ENCODE data around the gene TRIP13.
"Not testable (repeated sequence)": the region's sequence is repeated elsewhere in the genome, so short reads cannot be mapped to it uniquely, and the experiment has no call there.

The TRIP13 gene

GRCh38 chr5:921456-922435 is 29.1 kb downstream of the TRIP13 start:
- no peak for DNase-seq

- DNase-seq: no peak
Measured at GRCh38 chr5:922436-923280, 30.0 kb downstream of the TRIP13 start.

DNA sequence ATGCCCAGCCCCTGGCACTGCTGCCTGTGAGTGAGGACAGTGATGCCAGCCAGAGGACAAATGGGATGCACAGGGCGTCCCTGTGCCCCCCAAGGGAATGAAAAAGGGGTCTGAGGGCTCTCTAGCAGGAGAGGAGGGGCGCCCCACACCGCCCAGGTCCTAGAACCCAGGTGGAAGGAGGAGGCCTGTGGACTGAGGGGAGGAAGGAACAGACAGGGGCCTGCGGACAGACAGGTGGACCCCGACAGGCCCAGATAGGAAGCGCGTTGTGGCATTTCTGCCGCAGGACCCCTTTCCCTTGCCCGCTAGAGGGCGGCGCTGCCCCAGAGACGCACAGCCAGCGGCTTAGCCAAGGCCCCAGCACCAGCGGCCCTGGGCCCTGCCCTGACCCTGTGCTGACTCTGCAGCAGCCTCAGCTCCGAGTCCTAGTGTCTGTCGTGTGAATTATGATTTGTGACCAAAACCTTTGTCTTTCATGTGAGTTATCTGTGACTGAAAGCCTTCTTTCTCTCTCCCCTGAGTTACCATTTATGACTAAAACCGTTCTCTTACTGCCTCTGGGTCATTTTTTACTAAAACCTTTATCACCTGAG is 30.7 kb downstream of the TRIP13 start:
- no peak for DNase-seq

DNA sequence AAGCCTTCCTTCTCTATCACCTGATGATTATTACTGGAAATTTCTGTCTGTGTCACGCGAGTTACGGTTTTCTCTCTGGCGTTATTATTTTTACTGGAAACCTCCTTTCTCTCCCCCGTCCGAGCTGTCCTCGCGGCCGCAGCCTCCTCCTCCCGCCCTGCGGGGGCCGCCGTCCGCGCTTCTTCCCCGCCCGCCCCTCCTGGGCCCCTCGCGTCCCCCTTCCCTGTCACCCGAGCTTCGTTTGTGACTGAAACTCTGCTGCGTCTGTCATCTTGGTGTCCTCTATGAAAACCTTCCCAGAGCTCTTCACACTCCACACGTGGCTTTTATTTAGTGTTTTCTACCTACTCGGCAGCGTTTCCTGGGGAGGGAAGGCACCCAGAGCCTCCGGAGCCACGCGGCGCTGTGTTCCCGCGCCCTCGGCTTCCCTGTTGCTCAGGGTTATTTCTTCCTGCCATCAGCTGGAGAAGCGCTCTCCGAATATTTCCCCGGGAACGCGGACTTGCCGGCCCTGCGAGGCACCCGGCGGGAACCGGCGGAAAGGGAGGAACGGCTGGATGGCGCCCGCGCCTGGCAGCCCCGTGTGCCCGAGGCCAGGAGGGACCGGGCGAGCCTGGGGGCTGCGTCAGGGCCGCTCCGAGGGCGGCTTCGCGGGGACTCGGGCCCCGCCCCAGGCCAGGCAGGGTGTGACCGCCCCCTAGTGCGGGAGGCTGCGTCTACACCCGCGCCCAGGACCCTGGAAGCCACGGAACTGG is 33.9 kb downstream of the TRIP13 start:
- no peak for DNase-seq

- DNase-seq: no peak
Measured at GRCh38 chr5:927172-928015, 34.7 kb downstream of the TRIP13 start.

GRCh38 chr5:929182-929581 is 36.5 kb downstream of the TRIP13 start:
- not testable (repeated sequence) for DNase-seq

DNA sequence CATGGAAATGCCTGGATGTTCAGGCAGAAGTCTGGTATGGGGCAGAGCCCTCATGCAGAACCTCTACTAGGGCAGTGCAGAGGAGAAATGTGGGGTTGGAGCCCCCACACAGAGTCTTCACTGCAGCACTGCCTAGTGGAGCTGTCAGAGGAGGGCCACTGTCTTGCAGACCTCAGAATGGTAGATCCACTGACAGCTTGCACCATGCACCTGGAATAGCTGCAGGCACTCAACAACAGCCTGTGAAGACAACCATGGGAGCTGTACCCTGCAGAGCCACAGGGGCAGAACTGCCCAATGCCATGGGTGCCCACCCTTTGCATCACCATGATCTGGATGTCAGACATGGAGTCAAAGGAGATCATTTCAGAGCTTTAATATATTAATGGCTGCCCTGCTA is 36.9 kb downstream of the TRIP13 start:
- DNase-seq: no peak

- no peak for DNase-seq
Measured at GRCh38 chr5:930866-931265, 38.2 kb downstream of the TRIP13 start.

GRCh38 chr5:931570-932145 is 39.0 kb downstream of the TRIP13 start:
- DNase-seq: no peak

DNA sequence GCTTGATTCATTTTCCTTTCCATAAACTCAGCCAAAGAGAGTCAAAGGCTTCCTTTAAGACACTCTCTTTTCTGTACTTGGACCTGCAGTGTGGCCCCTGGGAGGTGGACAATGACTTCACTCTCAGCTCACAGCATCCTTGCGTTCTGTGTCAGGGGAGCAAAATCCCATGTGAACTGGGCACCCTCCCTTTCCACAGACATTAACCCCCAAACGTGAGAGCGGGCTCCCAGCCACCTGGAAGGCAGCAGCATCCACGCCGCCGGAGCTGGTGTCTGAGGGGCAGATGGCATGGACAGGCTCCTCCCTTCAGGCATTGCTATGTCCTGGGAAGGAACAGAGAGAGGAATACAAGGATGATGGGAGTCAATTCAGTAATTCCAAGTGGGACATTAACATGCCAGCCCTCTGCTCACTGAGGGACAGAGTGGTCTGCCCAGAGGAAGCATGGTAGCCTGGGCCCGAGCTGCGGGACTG is 39.5 kb downstream of the TRIP13 start:
- no peak for DNase-seq

DNA sequence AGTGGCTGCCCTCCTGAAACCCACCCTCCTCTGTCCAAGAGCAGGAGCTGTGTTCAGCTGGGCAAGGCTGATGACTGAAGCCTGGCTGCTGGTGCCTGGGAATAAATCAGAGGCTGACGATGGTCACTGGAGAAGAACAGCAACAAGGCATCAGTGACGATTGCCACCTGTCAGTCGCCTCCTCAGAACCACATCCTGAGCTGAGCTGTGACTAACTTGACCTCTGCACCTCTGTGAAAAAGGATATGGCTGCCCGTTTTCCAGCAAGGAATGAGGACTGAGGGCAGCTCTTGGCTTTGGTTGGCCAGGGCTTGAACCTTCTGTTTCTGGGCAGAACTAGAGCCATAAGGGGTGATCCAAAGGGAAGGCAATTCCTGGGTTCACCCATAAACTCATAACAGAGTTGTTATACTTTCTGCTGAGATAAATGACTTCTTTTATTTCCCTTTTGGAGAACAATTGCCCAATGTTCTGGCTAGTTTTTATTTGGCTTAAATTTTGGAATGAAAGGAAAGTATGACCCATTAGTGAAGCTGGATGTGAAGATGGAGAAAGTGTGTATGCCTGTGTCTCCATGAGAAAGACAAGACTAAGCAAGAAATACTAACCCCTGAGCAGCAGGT is 40.1 kb downstream of the TRIP13 start:
- no peak for DNase-seq

- no peak for DNase-seq
Measured at GRCh38 chr5:933251-933861, 40.7 kb downstream of the TRIP13 start.

DNA sequence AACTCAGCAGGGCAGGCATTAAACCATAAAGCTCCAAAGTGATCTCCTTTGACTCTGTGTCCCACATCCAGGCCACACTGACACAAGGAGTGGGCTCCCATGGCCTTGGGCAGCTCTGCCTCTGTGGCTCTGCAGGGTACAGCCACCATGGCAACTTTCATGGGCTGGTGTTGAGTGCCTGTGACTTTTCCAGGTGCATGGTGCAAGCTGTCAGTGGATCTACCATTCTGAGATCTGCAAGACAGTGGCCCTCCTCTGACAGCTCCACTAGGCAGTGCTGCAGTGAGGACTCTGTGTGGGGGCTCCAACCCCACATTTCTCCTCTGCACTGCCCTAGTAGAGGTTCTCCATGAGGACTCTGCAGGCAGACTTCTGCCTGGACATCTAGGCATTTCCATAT is 41.3 kb downstream of the TRIP13 start:
- DNase-seq: not testable (repeated sequence)

- not testable (repeated sequence) for DNase-seq
Measured at GRCh38 chr5:934381-934967, 41.8 kb downstream of the TRIP13 start.

DNA sequence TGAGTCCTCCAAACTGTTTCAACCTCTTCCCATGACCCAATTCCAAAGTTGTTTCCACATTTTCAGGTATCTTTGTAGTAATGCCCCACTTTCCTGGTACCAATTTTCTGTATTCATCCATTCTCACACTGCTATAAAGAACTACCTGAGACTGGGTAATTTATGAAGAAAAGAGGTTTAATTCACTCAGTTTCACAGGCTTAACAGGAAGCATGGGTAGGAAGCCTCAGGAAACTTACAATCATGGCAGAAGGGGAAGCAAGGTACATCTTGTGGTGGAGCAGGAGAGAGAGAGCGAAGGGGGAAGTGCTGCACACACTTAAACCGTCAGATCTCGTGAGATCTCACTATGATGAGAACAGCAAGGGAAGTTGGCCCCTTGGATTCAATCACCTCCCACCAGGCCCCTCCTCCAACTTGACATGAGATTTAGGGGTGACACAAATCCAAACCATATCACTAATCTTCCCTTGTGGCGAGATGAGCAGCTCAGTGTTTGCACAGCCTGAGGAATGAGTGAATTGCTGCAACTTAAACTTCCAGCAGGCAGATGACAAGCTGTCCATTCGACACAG is 42.9 kb downstream of the TRIP13 start:
- no peak for DNase-seq

DNA sequence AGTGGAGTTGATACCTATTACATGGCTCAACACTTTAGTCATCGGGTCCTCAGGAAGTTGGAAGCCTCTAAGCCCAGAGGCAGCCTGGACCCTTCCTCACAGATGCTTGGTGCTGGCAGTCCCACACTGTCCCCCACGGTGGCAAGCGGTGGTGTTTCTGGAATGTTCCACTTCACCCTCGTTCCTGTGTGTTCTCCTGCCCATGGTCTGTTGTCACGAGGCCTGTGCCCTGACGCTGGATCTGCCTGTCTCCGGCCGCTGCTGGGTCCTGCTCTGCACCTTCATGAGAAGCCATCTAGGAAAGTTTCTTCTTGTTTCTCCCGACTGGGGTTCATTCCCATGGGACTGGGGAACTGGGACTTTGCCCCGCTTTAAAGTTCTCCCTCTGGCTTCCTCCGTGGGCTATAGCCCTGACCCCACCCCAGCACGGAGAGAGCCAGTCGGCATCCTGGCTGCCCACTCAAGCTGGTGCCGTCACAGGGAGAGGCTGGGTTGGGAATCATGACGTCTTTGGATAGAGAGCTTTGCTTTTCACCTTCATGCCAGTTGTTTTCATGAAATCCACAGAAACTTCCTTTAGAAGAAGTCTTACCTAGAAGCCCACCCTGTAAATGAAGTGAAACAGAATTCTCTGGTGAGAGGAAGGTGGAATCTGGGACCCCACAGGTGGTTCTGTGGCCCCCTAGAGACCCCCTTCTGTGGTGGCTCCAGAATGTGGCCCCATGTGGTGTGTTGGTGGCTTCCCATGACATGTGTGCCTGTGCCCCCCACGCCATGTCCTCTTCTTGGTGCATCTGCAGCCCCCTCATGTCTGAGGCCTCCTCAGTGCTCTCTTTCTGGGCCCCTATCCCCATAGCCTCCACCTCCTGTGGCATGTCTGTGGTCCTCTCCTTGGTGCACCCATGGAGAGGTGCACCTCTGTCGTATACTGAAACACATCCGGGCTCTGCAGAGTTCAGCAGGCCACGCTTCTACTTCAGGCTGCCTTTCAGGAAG is 43.8 kb downstream of the TRIP13 start:
- DNase-seq: no peak

- DNase-seq: no peak
Measured at GRCh38 chr5:937151-937924, 44.7 kb downstream of the TRIP13 start.
